HT1080 (cell line): ENCODE measurements around the gene TUBB4B. TPM values are rescaled to one million over a fixed set of nuclear protein-coding genes. Genes with fewer than 3 reads are reported as not detected.
A peak's percentile ranks its signal among the peaks of the same experiment; 100 is the strongest.
"Not testable (repeated sequence)": the region's sequence is repeated elsewhere in the genome, so short reads cannot be mapped to it uniquely, and the experiment has no call there.

Source experiments
- DNase-seq: peaks from one replicate; pipeline ENCODE4 v3.0.0-alpha.2; 2015; ENCODE audit warnings: low read depth
- total RNA-seq: library from RNA; depleted of rRNA; stranded (reverse); fragments of >200 nt; shearing (Covaris generic); gene quantifications from 2 replicates; pipeline ENCODE4 v1.2.3, GENCODE V29; 2014

The TUBB4B gene
- total RNA-seq, 1 experiment from 2014 or later: 993 TPM

DNA sequence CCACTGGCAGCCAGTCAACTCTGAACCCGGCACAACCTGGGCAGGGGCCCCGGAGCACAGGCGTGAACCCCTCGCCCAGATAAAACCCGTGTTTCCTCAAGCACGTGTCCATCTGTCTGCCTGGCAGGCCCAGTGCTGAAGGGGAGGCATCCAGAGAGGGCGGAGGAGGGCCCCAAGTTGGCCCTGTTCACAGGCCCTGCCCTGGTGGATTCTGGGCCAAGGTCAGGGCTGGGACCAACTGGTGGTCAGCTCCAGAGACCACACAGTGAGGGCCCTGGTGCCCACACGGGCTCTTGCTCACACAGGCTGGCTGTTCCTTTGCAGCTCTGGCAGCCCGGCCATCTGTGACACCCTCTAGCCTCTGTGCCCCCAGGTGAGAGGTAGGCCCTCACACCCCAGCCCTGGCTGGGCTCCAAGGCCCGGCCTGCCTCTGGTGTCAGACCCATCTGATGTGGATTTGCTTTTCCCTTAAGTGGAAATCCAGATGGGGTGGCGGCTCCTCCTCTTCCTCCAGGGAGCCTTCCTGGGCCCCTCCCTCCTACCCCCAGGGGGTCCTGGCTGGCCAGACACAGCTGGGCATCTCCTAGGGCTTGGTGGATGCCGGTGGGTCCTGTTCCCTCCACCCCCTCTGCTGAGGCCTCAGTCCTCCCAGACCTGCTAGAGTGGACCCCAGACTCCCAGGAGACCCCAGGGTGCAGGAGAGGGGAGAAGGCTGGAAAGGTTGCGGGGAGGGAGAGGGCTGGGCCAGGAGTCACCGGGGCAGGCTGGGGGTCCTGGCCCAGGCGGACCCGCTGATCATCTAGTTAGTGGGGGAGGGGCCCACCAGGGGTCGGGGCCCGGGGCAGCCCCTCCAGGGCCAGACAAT is 9.5 kb downstream of the TUBB4B start:
- DNase-seq: no peak

DNA sequence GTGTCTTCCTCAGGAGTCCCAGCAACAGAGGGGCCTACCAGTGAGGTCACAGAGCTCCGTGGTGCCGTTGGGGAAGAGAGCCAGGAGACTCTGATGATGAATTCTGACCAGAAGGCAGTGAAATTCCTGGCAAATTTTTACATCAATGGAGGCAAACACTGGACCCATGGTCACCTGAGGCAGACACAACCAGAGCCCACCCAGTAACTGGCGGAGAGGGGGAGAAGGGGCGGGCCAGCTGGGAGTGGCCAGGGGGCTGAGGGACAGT is 10.0 kb downstream of the TUBB4B start, which contains the start of gene STPG3:
Gene STPG3 (plus strand): TSS at position 93 of the 268 bp plus-strand sequence. CDS start 1 bp downstream, at position 94.
- no peak for DNase-seq

DNA sequence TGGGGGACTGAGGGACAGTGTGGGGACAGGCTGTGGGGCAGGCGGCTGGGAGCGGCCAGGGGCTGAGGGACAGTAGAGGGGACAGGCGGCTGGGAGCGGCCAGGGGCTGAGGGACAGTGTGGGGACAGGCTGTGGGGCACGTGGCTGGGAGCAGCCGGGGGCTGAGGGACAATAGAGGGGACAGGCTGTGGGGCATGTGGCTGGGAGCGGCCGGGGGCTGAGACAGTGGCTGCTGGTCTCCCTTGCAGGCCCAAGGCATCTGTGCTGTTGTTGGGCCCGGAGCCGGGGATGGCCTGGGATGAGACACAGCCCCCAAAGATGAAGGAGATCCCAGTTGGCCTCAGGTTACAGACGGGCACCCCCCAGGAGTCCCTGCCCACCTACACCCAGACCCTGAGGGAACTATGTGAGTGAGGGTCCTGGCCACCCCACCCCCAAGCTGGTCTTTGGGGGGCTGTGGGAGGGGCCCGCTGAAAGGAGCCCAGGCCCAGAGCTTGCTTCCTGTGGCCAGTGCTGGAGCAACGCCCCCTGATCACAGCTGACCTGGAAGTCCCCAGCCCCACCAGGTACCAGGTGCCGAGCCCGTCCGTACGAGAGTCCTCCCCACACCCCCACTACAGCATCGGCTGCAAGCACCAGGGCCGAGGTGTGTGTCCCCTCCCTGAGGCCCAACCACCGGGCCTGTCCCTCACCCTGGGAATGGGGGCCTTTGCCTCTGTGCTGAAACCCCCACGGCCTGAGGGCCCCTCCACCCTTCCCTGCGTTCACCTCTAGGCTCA is 10.6 kb downstream of the TUBB4B start:
- DNase-seq: no peak

DNA sequence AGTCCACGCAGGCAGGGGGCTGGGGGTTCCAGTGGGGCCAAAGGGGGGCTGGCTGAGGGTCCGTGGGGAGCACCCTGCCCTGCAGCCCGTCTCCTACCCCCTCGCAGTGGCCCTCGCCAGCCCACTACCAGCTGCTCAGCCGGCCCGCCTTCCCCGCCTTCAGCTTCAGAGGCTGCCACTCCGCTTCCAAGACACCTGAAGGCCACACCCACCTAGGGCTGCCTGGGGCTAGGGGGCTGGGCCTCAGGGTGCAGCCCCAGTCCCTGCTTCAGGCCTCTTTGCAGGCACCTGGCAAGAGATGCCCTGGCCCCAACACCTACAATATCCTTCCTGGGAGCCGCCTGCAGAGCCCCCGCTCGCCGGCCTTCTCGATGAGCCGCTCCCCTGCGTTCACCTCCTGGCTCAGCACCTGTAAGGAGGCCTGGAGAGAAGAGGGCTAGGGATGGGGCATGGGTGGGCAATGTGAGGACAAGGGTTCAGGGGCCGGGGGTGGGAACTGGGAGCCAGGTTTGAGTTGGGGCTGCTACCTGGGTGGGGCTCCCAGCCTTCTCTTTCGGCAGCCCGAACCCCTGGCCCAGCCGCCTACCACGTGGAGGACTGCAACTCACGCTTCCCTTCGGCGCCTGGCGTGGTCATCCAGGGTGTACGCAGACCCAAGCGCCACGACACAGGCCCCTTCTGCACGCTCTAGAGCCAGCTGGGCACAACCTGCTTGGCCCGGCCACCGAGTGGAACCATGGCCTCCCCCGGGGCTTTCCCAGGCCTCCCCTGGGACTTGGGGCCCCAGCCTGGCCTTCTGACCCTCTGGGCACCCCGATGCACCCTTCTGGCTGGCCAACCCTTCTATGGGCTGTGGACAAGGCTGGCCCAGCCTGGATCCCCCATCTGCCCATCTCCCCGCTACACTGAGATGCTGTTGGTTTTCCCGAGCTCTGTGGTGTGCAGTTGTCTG is 11.7 kb downstream of the TUBB4B start:
- no peak for DNase-seq

DNA sequence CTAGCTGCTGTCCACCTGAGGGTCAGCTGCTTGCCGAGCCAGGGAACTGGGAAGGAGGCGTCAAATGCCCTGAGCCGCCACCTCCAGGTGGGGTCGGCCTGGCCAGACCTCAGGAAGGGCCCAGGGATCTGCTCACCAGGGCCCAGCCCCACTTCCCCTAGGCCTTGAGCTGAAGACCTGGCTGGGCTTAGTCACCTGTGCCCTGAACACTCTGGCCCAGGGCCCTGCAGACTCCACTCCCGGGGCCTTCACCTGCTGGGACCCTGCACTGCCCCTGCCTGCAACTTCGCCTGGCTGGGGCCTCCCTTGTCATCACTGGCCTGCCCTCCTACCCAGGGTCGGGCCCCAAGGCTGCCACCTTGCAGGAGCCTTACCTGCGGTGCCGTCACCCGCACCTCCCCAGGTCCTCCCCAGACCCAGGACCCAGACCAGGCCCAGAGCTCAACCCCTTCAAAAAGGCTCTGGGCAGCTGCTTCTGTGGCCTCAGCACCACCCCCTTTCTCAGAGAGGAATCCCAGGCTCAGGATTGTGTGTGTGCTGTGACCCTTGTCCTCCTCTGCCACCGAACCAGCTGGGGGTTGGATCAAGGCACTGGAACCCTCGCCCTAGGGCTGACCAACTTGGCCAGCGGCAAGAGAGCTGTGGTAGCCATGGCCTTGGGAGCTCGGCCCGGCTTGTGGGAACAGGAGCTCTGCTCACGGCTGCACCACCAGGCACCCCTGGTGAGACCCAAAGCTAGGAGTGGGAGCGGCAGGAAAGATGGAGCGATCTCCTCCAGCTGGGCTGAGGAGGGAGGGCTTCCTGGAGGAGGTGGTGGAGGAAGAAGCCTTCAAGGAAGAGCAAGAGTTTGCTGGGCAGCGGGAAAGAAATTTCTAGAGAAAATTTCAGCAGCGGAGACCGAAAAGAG is 12.9 kb downstream of the TUBB4B start:
- DNase-seq: no peak

DNA sequence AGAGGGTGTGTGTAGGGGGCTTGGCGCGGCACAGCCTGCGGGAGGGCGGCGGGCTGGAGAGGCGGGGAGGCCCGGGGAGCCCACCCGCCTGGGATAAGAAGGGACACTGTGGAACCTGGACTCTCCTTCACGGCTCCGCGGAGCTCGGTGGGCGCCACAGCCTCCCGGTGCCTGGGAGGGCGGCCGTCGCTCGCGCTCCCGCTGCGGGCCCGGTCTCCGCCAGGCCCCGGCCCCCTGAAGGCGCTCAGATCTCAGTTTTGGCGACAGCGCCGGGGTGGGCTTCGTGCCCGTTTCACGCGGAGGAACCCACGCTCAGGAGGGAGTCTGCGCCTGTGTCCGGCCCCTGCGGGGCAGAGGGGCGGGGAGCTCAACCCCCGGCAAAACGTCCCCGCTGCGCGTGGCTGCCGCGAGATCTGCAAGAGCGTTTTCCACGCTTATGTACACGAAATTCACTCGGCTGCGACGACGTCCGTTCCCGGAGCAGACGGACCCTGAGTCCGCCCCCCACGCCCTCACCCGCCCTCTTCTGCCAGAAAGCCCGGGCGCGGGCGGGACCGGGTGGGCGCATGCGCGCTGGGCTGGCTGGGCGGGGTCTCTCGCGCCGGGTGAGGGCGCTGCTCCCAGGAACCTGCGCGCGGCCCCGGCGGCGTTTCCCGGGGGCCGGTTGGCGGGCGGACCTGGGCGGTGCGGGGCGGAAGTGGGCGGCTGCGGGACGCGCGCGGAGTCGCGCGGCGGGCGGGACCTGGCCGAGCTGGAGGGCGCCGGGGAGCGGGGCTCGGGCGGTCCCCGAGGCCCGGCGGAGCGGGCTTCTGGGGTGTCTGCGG is 13.7 kb downstream of the TUBB4B start, which contains the start of gene NELFB:
Gene NELFB (plus strand): TSS at position 704 of the 824 bp plus-strand sequence.
- peak; percentile 76 for DNase-seq

DNA sequence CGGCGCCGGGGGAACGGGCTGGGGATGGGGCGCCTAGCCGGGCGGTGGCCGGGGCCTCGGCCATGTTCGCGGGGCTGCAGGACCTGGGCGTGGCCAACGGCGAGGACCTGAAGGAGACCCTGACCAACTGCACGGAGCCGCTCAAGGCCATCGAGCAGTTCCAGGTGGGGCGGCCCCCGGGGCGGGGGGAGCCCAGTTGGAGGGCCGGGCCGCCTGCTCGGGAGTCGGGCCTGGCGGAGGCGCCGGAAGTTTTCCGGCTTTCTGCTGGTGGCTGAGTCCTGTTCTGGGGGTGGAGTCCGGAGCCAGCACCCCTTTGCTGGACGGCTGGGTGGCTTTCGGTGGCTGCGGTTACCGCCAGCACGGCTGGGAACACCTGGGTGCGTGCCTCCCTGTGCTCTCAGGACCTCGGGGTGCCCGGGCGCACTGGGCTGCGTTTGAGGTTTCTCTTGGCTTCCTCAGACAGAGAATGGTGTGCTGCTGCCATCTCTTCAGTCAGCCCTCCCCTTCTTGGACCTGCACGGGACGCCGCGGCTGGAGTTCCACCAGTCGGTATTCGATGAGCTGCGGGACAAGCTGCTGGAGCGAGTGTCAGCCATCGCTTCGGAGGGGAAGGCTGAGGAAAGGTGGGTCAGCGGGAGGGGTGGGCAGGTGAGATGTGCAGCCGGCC is 14.5 kb downstream of the TUBB4B start:
- peak; percentile 38 for DNase-seq

DNA sequence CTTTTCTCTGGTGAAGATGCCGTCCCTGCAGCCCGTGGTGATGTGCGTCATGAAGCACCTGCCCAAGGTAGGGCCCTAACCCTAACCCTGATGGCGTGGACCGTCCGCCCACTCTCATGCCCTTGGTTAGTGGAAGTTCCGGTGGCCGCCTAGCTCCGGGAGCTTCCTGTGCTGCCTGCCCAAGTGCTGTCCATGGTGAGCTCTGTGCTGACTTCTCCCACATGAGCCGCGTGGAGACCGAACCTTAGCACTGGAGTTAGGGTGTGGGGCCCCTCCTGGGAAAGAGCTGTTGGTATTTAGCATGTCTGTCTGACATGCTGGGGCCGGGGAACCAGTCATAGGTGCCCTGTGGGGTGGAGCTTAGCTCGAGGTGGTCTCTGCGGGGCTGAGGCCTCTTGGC is 15.3 kb downstream of the TUBB4B start:
- DNase-seq: no peak

DNA sequence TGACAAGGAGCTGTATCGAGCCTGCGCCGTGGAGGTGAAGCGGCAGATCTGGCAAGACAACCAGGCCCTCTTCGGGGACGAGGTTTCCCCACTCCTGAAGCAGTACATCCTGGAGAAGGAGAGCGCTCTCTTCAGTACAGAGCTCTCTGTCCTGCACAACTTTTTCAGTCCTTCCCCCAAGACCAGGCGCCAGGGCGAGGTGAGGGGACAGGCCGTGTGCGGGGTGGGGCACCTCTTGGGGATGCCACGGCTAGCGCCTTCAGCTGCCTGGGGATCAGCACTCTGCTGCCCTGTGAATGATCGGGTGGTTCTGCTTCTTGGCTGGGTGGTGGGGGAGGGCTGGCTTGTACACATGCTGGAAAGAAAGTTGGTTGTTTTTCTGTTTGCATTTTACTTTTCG is 15.8 kb downstream of the TUBB4B start:
- DNase-seq: no peak

DNA sequence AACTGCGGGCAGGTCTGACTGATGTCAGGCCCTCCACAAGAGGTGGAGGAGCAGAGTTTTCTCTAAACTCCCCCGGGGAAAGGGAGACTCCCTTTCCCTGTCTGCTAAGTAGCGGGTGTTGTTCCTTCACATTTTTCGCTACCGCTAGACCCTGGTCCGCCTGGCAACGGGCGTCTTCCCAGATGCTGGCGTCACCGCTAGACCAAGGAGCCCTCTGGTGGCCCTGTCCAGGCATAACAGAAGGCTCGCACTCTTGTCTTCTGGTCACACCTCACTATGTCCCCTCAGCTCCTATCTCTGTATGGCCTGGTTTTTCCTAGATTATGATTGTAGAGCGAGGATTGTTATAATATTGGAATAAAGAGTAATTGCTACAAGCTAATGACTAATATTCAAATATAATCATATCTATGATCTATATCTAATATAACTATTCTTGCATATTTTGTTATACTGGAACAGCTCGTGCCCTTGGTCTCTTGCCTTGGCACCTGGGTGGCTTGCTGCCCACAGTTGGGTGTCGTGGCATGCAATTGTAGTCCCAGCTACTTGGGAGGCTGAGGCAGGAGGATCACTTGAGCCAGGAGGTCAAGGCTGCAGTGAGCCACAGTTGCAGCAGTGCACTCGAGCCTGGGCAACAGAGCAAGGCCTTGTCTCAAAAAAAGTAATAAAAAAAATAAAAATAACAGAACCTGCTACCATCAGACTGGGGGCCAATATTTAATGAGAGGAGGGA is 21.3 kb downstream of the TUBB4B start:
- DNase-seq: not testable (repeated sequence)

DNA sequence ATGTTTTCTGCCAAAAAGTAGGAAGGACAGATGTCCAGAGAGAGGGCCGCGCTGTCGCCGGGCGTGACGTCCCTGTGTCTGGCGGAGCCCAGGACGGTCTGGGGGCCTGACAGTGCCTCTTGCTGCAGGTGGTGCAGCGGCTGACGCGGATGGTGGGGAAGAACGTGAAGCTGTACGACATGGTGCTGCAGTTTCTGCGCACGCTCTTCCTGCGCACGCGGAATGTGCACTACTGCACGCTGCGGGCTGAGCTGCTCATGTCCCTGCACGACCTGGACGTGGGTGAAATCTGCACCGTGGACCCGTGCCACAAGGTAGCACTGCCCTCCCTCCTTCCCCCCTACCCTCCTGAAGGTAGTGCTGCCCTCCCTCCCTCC is 21.8 kb downstream of the TUBB4B start:
- DNase-seq: no peak

DNA sequence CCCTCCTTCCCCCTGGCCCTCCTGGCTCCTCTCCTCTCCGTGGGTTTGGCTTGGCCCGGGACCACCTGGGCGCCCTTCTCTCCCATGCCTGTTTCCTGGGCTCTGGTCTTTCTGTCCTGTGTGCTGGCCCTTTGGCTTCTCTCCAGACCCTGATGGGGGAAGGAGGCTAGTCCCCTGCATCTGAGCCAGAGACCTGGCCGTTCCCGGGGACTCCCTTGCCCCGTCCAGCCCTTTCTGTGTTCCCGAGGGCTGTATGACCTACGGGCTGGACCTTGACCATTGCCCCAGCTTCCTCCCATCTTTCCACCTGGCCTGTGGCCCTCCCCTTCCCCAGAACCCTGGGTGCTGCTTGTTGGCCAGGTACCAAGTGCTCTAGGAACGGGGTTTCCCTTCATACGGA is 22.4 kb downstream of the TUBB4B start:
- no peak for DNase-seq

DNA sequence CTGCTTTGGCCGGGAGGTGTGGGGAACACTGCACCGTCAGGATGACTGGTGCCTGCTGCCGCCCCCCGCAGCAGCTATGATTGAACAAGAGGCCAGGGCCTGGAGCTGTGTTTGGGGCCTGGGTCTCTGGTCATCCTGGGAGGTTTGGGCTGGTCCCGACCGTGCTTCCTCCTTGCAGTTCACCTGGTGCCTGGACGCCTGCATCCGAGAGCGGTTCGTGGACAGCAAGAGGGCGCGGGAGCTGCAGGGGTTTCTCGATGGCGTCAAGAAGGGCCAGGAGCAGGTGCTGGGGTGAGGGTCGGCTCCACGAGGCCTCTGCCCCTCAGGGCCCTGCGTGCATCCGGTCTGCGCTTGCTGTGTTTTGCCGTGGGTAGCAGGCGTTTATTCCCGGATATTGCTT is 23.0 kb downstream of the TUBB4B start:
- no peak for DNase-seq

DNA sequence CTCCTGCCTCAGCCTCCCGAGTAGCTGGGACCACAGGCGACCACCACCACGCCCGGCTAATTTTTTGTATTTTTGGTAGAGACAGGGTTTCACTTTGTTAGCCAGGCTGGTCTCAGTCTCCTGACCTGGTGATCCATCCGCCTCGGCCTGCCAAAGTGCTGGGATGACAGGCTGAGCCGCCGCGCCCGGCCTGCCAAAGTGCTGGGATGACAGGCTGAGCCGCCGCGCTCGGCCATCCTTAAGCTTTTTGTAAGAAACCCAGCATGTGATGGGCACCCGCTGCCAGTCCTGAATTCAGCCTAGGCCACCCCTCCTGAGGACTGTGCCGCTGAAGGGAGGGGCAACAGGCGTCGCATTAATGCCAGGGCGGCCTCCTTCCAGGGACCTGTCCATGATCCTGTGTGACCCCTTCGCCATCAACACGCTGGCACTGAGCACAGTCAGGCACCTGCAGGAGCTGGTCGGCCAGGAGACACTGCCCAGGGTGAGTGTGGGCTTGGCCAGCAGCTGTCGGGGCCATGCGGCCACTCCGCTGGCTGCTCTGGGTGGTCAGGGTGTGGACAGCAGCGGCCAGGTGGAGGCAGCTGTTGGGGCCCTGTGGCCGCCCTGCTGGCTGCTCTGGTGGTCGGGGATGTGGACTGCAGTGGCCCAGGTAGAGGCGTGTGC is 24.5 kb downstream of the TUBB4B start:
- DNase-seq: no peak

DNA sequence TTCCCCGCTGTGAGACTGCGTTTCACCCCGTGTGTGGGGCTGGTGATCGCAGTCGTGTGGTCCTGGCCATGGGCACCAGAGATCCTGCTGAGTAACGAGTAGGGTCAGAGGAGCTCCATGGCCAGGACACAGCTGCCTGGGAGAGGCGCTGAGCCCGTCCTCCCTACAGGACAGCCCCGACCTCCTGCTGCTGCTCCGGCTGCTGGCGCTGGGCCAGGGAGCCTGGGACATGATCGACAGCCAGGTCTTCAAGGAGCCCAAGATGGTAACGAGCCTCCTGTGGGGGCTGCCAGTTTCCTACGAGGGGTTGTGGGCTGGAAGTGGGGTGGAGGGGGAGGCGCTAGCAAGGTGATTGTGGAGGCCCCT is 25.1 kb downstream of the TUBB4B start:
- DNase-seq: no peak

DNA sequence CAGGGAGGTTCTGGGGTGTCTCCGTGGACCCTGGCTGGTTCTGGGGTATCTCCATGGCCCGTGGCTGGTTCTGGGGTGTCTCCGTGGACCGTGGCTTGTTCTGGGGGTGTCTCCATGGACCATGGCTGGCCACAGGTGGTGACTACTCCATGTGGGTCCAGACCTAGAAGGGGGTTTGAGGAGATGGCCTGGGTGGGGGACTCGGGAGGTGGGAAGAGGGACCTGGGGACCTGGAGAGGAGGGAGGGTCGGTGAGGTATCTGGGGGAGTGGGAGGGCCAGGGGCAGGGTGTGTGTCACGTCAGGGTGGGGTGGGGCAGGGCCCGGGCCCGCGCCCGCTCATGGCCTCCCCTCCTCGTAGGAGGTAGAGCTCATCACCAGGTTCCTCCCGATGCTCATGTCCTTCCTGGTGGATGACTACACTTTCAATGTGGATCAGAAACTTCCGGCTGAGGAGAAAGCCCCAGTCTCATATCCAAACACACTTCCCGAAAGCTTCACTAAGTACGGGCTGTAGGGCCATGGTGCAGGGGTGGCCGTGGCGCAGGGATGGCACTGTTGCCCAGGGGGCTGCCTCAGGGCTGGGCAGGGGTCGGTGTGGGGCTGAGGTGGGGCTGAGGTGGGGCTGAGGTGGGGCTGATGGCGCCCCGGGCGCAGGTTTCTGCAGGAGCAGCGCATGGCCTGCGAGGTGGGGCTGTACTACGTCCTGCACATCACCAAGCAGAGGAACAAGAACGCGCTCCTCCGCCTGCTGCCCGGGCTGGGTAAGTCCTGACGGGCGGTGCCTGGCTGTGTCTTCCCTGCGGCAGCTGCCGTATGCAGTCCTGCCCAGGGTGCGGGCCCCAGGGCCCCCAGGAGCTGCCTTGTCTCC is 25.7 kb downstream of the TUBB4B start:
- DNase-seq: no peak

DNA sequence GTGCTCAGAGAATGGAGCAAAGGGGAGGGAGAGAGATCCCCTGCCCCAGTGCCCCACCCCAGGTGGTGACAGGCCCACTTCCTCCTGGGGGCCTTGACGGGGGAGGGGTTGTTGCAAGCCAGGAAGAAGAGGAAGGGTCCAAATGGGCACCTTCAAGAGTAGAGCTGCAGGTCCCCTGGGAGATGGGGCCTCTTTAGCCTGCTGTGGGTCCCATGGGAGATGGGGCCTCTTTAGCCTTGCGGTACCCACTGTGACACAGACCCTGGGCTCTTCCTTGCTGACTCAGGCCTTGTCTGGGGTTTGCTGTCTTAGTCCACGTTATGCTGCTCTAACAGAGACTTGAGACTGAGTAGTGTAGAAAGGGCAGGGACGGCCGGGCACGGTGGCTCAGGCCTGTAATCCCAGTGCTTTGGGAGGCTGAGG is 26.9 kb downstream of the TUBB4B start:
- DNase-seq: no peak
